Measurements from ENCODE around the gene XPO6.

- TF ChIP-seq, protein P1, sequence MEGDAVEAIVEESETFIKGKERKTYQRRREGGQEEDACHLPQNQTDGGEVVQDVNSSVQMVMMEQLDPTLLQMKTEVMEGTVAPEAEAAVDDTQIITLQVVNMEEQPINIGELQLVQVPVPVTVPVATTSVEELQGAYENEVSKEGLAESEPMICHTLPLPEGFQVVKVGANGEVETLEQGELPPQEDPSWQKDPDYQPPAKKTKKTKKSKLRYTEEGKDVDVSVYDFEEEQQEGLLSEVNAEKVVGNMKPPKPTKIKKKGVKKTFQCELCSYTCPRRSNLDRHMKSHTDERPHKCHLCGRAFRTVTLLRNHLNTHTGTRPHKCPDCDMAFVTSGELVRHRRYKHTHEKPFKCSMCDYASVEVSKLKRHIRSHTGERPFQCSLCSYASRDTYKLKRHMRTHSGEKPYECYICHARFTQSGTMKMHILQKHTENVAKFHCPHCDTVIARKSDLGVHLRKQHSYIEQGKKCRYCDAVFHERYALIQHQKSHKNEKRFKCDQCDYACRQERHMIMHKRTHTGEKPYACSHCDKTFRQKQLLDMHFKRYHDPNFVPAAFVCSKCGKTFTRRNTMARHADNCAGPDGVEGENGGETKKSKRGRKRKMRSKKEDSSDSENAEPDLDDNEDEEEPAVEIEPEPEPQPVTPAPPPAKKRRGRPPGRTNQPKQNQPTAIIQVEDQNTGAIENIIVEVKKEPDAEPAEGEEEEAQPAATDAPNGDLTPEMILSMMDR (IDR thresholded peaks at IDR 0.05): no peak
- no peak for TF ChIP-seq POLR2A (IDR thresholded peaks at IDR 0.05)
These were observed 80.6 kb downstream of the XPO6 start for GRCh38 chr16:28131181-28131580.
